ENCODE results near the gene PPP1R13B.

The PPP1R13B gene

DNA sequence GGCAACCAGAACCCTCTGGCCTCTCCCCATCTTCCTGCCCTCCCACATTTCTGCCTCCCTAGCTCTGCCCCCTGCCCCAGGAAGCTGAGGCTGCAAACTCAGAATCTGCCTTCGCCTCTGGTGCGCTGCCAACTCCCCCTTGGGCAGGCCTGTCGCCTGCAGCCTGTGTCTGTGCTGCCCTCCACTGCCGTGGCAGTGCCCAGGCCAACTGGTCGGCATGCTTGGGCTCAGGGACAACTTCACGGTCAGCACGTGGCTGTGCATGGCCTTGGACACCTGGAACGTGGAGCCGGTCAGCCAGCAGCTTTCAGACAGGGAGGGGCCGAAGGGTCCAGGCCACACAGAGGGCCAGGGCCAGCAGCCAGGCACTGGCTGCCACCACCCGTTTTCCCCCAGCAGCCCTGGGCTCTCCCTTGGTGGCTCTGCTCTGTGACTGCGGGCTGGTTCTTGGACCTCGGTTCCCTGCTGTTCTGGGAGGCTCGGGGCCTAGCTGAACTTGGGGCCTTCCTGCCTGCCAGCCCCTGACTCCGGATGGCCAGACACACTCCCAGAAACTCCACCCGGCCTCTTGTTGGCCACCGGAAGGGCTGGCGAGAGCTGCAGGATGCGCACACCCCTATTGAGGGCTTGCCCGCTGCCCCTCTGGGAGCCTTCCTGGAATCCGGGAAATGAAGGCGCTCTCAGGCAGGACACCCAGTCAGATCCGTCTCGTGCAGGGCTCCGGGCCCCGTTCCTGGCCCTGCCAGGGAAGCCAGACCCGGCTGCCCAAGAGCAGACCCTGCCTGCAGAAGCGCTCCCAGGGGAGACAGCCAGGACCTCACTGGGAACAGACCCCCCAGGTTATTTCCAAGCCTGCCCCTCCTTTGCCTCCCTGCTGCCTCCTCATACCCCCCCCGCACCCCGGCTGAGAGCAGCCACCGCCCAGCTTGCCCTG, 34.2 kb upstream of the PPP1R13B start:
- in situ Hi-C loops (cut with HindIII; ENCODE audit: low pct_ligation_motif_present, low pct_unique_long_range_greater_than_20kb, low sequenced_read_pairs): no loop called here
- DNase-seq: no peak

DNA sequence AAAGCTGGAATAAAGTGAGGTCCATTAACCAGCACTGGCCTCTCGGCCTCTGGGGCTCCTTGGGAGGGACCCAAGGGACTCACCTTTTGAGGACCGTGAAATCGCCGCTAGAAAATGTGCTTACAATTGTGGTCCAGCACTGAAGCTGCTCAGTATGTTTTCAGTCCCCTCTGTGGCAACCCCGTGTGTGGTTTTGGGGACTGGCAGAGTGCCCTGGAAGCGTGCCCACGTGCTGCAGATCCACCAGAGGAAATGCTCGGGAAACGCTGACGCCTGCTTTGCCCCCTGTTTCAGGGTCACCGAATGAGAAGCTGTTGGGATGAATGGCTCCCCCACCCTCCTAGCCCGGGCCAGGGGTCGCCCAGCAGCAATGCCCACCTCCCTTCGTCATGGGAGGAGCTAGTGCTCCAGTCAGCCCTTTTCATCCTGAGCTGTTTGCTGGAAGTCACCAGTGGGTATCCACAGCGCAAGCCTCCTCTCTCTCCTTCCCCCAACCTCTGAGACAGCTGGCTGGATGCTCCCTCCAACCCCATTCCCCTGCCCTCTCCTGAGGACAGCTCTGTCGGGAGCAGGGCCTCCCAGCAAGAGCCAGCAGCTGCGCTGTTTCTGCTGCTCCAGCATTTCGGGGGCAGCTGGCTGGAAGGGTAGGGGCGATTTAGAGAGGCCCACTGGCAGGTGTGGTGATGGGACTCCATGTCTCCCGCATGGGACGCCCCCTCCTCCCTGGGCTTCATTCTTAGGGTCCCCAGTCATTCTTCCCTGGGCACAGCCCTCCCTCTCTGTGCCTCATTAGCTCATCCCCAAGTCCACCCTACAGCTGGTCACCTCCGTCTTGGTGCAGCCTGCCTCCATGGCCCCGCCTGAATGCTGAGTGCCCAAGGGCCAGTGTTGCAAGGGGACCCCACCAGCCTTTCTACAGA, 33.2 kb upstream of the PPP1R13B start:
- DNase-seq: peak; percentile 71
- in situ Hi-C loops (cut with HindIII; ENCODE audit: low pct_ligation_motif_present, low pct_unique_long_range_greater_than_20kb, low sequenced_read_pairs): no loop called here

DNA sequence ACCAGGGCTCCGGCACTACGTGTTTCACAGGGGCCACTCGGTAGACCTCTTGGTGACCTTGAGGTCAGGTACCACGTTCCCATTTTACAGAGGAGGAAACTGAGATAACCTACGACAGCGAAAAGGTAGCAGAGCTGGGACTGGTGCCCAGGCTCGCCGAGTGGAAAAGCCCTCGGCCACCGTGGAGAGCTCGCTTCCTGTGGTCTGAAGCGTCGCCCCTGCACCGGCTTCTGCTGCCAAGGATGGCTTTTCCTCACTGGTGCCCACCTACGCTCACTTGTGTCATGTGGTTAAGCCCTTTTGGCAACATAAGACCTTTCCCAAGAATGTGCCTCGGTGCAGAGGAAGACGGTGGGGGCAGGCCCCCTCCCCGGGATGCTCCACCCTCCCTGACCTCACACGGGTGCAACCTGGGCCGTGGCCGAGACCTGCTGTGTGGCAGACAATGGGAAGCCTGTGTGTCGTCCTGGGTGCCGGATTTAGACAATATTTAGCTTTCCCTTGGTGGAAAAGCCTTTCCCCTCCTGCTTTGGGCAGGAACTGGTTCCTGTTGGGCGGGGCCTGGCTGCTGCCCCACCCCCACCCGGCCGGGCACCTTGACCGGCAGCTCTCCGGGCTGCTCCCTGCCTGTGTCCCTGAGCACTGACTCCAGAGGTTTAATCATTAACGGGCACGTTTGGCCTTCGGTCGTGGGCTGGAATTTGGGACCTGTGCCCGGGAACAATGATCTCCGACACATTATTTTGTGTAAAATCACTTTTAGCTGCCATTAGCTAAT, 32.4 kb upstream of the PPP1R13B start:
- peak; percentile 81 for DNase-seq
- in situ Hi-C loops (cut with HindIII; ENCODE audit: low pct_ligation_motif_present, low pct_unique_long_range_greater_than_20kb, low sequenced_read_pairs): no loop called here

DNA sequence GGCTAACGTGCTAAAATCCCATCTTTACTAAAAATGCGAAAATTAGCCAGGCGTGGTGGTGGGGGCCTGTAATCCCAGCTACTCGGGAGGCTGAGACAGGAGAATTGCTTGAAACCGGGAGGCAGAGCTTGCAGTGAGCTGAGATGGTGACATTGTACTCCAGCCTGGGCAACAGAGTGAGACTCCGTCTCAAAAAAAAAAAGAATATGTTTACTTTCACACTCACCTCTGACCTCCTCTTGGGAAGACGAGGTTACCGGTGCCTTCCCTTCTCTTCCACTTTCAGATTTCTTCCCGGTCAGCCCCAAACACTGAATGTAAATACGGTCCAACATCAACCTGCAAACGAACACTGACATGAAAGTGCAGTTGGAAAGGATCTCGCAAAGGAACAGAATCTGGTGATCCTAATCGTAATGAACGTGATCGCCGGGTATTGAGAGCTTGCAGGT, 31.8 kb upstream of the PPP1R13B start:
- no peak for DNase-seq
- in situ Hi-C loops (cut with HindIII; ENCODE audit: low pct_ligation_motif_present, low pct_unique_long_range_greater_than_20kb, low sequenced_read_pairs): no loop called here

DNA sequence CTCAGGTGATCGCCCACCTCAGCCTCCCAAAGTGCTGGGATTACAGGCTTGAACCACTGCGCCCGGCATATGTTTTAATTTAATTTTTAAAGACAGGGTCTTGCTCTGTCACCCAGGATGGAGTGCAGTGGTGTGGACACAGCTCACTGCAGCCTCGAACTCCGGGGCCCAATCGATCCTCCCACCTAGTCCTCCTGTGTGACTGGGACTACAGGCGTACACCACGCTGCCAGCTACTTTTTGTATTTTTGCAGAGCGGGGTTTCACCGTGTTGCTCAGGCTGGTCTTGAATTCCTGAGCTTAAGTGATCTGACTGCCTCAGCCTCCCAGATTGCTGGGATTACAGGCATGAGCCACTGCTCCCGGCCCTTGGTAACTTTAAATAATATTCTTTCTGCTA, 30.8 kb upstream of the PPP1R13B start:
- no peak for DNase-seq
- in situ Hi-C loops (cut with HindIII; ENCODE audit: low pct_ligation_motif_present, low pct_unique_long_range_greater_than_20kb, low sequenced_read_pairs): no loop called here

- no peak for DNase-seq
Measured at GRCh38 chr14:103875010-103875409, 27.6 kb upstream of the PPP1R13B start.

GRCh38 chr14:103872481-103873113, 25.2 kb upstream of the PPP1R13B start:
- DNase-seq: no peak
- in situ Hi-C loops (cut with HindIII; ENCODE audit: low pct_ligation_motif_present, low pct_unique_long_range_greater_than_20kb, low sequenced_read_pairs): no loop called here

More at GRCh38 chr14:103875010-103875409, 27.6 kb upstream of the PPP1R13B start:
- in situ Hi-C loops (cut with HindIII; ENCODE audit: low pct_ligation_motif_present, low pct_unique_long_range_greater_than_20kb, low sequenced_read_pairs): no loop called here

DNA sequence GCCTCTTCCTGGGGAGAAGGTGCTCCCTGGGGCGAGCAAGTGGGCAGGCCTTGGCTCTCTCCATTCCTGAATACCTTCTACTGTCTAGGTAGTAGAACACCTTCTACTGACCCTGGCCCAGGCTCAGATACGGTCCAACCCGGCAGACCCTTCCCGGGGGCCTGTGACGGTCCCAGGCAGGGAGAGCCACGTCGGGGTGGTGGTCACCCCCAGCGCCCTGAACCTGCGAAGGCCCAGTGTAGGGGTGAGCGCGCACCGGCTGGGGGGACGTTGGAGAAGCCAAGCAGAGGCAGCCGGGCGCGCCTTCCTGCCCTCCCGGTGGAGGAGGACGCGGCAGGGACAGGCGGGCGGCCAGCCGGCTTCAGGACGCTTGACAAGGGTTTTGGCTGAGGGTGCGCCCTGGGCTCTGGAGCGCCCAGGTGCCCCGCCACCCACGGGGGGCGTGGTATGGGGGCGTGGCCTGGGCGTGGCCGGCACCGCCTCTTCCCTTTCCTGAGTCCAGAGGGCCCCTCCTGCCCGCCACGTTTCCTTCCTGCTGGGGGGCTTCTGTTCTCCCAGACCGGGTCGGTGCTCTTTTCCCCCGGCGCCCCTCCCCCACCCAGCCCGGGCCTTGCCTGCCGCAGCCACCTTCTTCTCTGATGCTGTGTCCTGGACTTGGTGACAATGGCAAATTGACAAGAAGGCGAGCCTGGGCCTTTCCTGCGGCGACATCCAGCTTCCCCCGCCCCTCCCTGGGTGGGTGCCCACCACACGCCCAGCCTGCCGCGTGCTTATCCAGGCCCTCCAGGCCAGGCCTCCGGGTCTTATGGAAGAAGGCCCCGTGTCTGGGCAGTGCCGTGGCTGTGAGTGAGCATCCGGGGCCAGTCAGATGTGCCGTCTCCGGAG, 24.5 kb upstream of the PPP1R13B start:
- DNase-seq: no peak
- in situ Hi-C loops (cut with HindIII; ENCODE audit: low pct_ligation_motif_present, low pct_unique_long_range_greater_than_20kb, low sequenced_read_pairs): no loop called here

DNA sequence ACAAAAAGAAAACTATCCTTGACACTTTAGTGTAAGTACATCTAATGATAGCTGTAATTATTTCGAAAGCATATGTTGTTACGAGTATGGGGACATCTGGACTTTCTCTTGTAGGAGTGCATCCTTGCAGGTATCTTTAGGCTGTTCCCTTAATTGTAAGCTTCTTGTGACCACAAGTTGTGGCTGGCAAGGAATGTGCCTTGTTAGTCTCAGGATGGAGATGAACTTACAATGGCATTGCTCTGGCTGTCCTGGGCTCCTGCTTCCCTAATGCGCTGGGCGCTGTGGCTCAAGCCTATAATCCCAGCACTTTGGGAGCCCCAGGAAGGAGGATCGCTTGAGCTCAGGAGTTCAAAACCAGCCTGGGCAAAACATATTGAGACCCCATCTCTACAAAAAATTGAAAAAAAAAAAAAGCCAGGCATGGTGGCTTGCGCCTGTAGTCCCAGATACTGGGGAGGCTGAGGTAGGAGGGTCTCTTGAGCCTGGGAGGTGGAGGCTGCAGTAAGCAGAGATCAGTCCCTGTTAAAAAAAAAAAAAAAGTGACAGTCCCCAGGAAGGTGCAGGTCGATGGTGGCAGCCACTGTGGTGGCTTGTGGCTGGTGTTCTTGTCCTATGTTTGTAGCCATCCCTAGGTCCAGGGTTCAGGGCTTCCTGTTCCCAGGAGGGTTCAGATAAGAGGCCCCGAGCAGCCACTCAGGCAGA, 23.7 kb upstream of the PPP1R13B start:
- in situ Hi-C loops (cut with HindIII; ENCODE audit: low pct_ligation_motif_present, low pct_unique_long_range_greater_than_20kb, low sequenced_read_pairs): no loop called here
- DNase-seq: no peak

GRCh38 chr14:103870144-103870876, 22.9 kb upstream of the PPP1R13B start:
- in situ Hi-C loops (cut with HindIII; ENCODE audit: low pct_ligation_motif_present, low pct_unique_long_range_greater_than_20kb, low sequenced_read_pairs): no loop called here
- no peak for DNase-seq

GRCh38 chr14:103869406-103870143, 22.2 kb upstream of the PPP1R13B start:
- no peak for DNase-seq
- in situ Hi-C loops (cut with HindIII; ENCODE audit: low pct_ligation_motif_present, low pct_unique_long_range_greater_than_20kb, low sequenced_read_pairs): no loop called here

DNA sequence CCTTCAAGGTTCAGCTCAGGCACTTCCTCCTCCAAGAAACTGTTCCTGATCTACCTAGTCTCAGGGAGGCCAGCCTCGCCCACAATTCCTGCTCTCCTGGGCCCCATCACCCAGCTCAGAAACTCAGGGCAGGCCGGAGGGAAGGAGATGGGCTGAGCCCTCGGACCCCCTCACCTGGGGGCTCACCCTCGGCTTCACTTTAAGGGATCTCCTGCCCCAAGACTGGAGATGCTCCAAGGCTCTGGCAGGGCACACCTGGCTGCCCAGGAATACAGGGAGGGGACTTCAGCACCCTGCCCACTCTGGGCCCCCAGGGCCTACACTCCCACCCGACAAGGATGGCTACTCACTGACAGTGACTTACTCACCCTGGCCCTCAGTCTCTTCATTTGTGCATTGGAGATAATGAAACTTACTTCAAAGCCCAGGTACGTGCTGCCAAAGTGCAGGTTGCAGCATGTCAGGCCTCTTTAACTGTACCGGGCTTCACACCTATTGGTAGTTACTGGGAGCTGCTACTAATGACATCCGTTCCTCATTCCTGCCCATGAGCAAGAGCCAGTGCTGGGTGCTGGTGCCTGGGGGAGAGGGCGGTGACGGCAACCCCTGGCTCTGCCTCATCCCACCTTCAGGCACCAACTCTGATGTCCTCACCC, 21.0 kb upstream of the PPP1R13B start:
- DNase-seq: no peak
- in situ Hi-C loops (cut with HindIII; ENCODE audit: low pct_ligation_motif_present, low pct_unique_long_range_greater_than_20kb, low sequenced_read_pairs): no loop called here

DNA sequence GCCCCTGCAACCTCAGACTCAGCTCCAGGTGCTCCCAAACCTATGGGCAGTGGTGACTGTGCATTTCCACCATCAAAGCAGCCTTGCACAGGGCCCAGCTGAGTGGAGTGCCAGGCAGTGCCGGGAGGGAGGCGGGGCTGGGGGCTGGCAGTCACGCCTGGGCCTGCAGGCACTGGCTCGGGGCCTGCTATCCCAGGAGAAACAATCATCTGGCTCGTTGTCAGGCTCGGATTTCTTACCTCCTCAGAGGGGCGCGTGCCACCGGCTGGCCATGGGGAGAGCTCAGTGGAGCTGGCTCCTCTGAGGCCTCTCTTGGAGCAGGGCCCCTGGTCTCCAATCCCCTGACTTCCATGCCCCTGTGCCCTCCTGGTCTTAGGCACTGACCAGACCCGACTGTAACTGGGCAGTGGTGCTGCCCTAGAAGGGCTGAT, 20.2 kb upstream of the PPP1R13B start:
- DNase-seq: no peak
- in situ Hi-C loops (cut with HindIII; ENCODE audit: low pct_ligation_motif_present, low pct_unique_long_range_greater_than_20kb, low sequenced_read_pairs): no loop called here

GRCh38 chr14:103867020-103867419, 19.6 kb upstream of the PPP1R13B start:
- DNase-seq: no peak
- in situ Hi-C loops (cut with HindIII; ENCODE audit: low pct_ligation_motif_present, low pct_unique_long_range_greater_than_20kb, low sequenced_read_pairs): no loop called here

GRCh38 chr14:103863245-103863644, 15.9 kb upstream of the PPP1R13B start:
- in situ Hi-C loops (cut with HindIII; ENCODE audit: low pct_ligation_motif_present, low pct_unique_long_range_greater_than_20kb, low sequenced_read_pairs): no loop called here

More at GRCh38 chr14:103863245-103863644, 15.9 kb upstream of the PPP1R13B start:
- DNase-seq: no peak
